IPS-20b (cell line): ENCODE data around the gene MAP3K15.
A peak's percentile ranks its signal among the peaks of the same experiment; 100 is the strongest.

ENCODE experiments used
- H3K27ac ChIP-seq: one replicate; pipeline ENCODE4 v1.5.1; 2013; ENCODE audit warnings: low read length
- H3K27me3 ChIP-seq: 2 replicates; pipeline ENCODE4 v1.6.1; 2013; ENCODE audit warnings: mild to moderate bottlenecking, low read length, inconsistent platforms; ENCODE audit not compliant: insufficient read depth
- H3K36me3 ChIP-seq: 2 replicates; pipeline ENCODE4 v1.6.1; 2013; ENCODE audit warnings: low read depth, mild to moderate bottlenecking, inconsistent platforms, low read length, moderate library complexity; ENCODE audit not compliant: insufficient read depth
- H3K4me1 ChIP-seq: 2 replicates; pipeline ENCODE4 v1.6.1; 2013; ENCODE audit warnings: mild to moderate bottlenecking, control low read depth, inconsistent platforms, low read length, moderate library complexity; ENCODE audit not compliant: insufficient read depth
- H3K4me3 ChIP-seq: 2 replicates; pipeline ENCODE4 v1.5.1; 2013; ENCODE audit warnings: mild to moderate bottlenecking, low read length, inconsistent platforms
- H3K9ac ChIP-seq: 2 replicates; pipeline ENCODE4 v1.6.1; 2013; ENCODE audit warnings: low read depth, mild to moderate bottlenecking, inconsistent platforms, low read length, moderate library complexity
- H3K9me3 ChIP-seq: 2 replicates; pipeline ENCODE4 v1.6.1; 2013; ENCODE audit warnings: mild to moderate bottlenecking, low read depth, low read length, inconsistent platforms; ENCODE audit not compliant: insufficient read depth

MAP3K15 gene

GRCh38 chrX:19389227-19389845 lies 126.0 kb downstream of the MAP3K15 start:
- no peak overlapping the region for H3K27ac ChIP-seq
- no peak overlapping the region for H3K9ac ChIP-seq
- no peaks in the 10 kb centered on the region for H3K27me3 ChIP-seq
- no peaks in the 10 kb centered on the region for H3K4me1 ChIP-seq
- no peaks in the 10 kb centered on the region for H3K36me3 ChIP-seq
- H3K4me3 ChIP-seq, result no peak overlapping the region
- H3K9me3 ChIP-seq, result no peaks in the 10 kb centered on the region

GRCh38 chrX:19388741-19389140 lies 126.6 kb downstream of the MAP3K15 start:
- no peaks in the 10 kb centered on the region for H3K36me3 ChIP-seq
- H3K27ac ChIP-seq, result no peak overlapping the region
- H3K4me3 ChIP-seq, result no peak overlapping the region
- no peaks in the 10 kb centered on the region for H3K27me3 ChIP-seq
- no peaks in the 10 kb centered on the region for H3K4me1 ChIP-seq
- no peak overlapping the region for H3K9ac ChIP-seq
- no peaks in the 10 kb centered on the region for H3K9me3 ChIP-seq

GRCh38 chrX:19388064-19388679 lies 127.1 kb downstream of the MAP3K15 start:
- Histone ChIP-seq H3K4me3 (no peak overlapping the region), H3K4me1 (no peaks in the 10 kb centered on the region), H3K27me3 (no peaks in the 10 kb centered on the region), H3K27ac (no peak overlapping the region), H3K36me3 (no peaks in the 10 kb centered on the region), H3K9ac (no peak overlapping the region), H3K9me3 (no peaks in the 10 kb centered on the region)

GRCh38 chrX:19386679-19387078 lies 128.6 kb downstream of the MAP3K15 start:
- Histone ChIP-seq H3K36me3 (no peaks in the 10 kb centered on the region), H3K9ac (no peak overlapping the region), H3K27ac (no peak overlapping the region), H3K27me3 (no peaks in the 10 kb centered on the region), H3K9me3 (no peaks in the 10 kb centered on the region), H3K4me1 (no peaks in the 10 kb centered on the region), H3K4me3 (no peak overlapping the region)

- Histone ChIP-seq H3K36me3 (no peaks in the 10 kb centered on the region), H3K27me3 (no peaks in the 10 kb centered on the region), H3K4me3 (no peak overlapping the region), H3K4me1 (no peaks in the 10 kb centered on the region), H3K27ac (no peak overlapping the region), H3K9me3 (no peaks in the 10 kb centered on the region), H3K9ac (no peak overlapping the region)
These were observed 132.7 kb downstream of the MAP3K15 start for GRCh38 chrX:19382555-19383145.

GRCh38 chrX:19381326-19381725 lies 134.0 kb downstream of the MAP3K15 start:
- Histone ChIP-seq H3K27ac (no peak overlapping the region), H3K9me3 (no peaks in the 10 kb centered on the region), H3K4me3 (no peak overlapping the region), H3K36me3 (no peaks in the 10 kb centered on the region), H3K27me3 (no peaks in the 10 kb centered on the region), H3K9ac (no peak overlapping the region), H3K4me1 (no peaks in the 10 kb centered on the region)

GRCh38 chrX:19377799-19378198 lies 137.5 kb downstream of the MAP3K15 start:
- Histone ChIP-seq H3K4me1 (no peaks in the 10 kb centered on the region), H3K27ac (no peak overlapping the region), H3K27me3 (peaks cover 15% of the 10 kb centered on the region), H3K9ac (no peak overlapping the region), H3K4me3 (no peak overlapping the region), H3K36me3 (no peaks in the 10 kb centered on the region), H3K9me3 (no peaks in the 10 kb centered on the region)

GRCh38 chrX:19375546-19375945 lies 139.8 kb downstream of the MAP3K15 start:
- Histone ChIP-seq H3K4me3 (no peak overlapping the region), H3K4me1 (no peaks in the 10 kb centered on the region), H3K36me3 (no peaks in the 10 kb centered on the region), H3K27me3 (peaks cover 15% of the 10 kb centered on the region), H3K27ac (no peak overlapping the region), H3K9ac (no peak overlapping the region), H3K9me3 (no peaks in the 10 kb centered on the region)

- H3K4me3 ChIP-seq, result peak overlapping the region; percentile 79; the same call in 1 of the 2 replicates
- no peak overlapping the region for H3K27ac ChIP-seq
- no peaks in the 10 kb centered on the region for H3K9me3 ChIP-seq
- H3K27me3 ChIP-seq, result peaks cover 15% of the 10 kb centered on the region
- H3K36me3 ChIP-seq, result no peaks in the 10 kb centered on the region
- no peak overlapping the region for H3K9ac ChIP-seq
- H3K4me1 ChIP-seq, result no peaks in the 10 kb centered on the region
These were observed 141.9 kb downstream of the MAP3K15 start for GRCh38 chrX:19373351-19373891.

- peak overlapping the region; percentile 79 for H3K4me3 ChIP-seq
- no peaks in the 10 kb centered on the region for H3K4me1 ChIP-seq
- H3K36me3 ChIP-seq, result no peaks in the 10 kb centered on the region
- no peaks in the 10 kb centered on the region for H3K9me3 ChIP-seq
- no peak overlapping the region for H3K27ac ChIP-seq
- H3K9ac ChIP-seq, result no peak overlapping the region; the same call in 1 of the 2 replicates
- peaks cover 15% of the 10 kb centered on the region for H3K27me3 ChIP-seq
These were observed 142.6 kb downstream of the MAP3K15 start for GRCh38 chrX:19372547-19373331.

GRCh38 chrX:19372170-19372546 lies 143.2 kb downstream of the MAP3K15 start:
- Histone ChIP-seq H3K27me3 (peaks cover 15% of the 10 kb centered on the region), H3K4me1 (no peaks in the 10 kb centered on the region), H3K9me3 (no peaks in the 10 kb centered on the region), H3K9ac (no peak overlapping the region; the same call in 1 of the 2 replicates), H3K4me3 (peak overlapping the region; percentile 79), H3K27ac (no peak overlapping the region), H3K36me3 (no peaks in the 10 kb centered on the region)
